Measurements from ENCODE around the gene FKBP1B.

DNA sequence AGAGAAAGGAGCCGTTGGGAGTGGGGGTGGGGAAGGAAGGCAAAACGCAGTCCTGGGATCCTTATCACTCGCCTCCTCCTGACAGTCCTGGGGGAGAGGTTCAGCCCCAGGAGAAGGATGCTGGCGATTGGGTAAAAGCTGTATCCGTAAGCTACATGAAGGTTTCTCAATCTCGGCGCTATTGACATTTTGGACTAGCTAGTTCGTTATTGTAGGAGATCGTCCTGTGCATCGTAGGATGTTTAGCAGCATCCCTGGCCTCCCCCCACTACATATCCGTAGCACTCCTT is 35.6 kb downstream of the FKBP1B start:
- TF ChIP-seq, protein P1, sequence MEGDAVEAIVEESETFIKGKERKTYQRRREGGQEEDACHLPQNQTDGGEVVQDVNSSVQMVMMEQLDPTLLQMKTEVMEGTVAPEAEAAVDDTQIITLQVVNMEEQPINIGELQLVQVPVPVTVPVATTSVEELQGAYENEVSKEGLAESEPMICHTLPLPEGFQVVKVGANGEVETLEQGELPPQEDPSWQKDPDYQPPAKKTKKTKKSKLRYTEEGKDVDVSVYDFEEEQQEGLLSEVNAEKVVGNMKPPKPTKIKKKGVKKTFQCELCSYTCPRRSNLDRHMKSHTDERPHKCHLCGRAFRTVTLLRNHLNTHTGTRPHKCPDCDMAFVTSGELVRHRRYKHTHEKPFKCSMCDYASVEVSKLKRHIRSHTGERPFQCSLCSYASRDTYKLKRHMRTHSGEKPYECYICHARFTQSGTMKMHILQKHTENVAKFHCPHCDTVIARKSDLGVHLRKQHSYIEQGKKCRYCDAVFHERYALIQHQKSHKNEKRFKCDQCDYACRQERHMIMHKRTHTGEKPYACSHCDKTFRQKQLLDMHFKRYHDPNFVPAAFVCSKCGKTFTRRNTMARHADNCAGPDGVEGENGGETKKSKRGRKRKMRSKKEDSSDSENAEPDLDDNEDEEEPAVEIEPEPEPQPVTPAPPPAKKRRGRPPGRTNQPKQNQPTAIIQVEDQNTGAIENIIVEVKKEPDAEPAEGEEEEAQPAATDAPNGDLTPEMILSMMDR (IDR thresholded peaks at IDR 0.05; ENCODE audit: extremely low read depth in 1 of 2, insufficient read depth in 1 of 2, low read depth in 1 of 2, low read length in 2 of 2) = no peak
- no peak for TF ChIP-seq POLR2A (IDR thresholded peaks at IDR 0.05; ENCODE audit: low read depth, low read length)
- TF ChIP-seq POLR2AphosphoS5 (IDR thresholded peaks at IDR 0.05; ENCODE audit: insufficient read depth, low read depth, low read length) = no peak
- no peak for TF ChIP-seq EZH2 (IDR thresholded peaks at IDR 0.05; ENCODE audit: borderline replicate concordance, low read depth, low read length, severe bottlenecking)
- TF ChIP-seq JUN (IDR thresholded peaks at IDR 0.05; ENCODE audit: borderline replicate concordance, insufficient read depth, insufficient read length, low read depth) = no peak
